Measurements from ENCODE around the gene PTEN.

Gene PTEN

DNA sequence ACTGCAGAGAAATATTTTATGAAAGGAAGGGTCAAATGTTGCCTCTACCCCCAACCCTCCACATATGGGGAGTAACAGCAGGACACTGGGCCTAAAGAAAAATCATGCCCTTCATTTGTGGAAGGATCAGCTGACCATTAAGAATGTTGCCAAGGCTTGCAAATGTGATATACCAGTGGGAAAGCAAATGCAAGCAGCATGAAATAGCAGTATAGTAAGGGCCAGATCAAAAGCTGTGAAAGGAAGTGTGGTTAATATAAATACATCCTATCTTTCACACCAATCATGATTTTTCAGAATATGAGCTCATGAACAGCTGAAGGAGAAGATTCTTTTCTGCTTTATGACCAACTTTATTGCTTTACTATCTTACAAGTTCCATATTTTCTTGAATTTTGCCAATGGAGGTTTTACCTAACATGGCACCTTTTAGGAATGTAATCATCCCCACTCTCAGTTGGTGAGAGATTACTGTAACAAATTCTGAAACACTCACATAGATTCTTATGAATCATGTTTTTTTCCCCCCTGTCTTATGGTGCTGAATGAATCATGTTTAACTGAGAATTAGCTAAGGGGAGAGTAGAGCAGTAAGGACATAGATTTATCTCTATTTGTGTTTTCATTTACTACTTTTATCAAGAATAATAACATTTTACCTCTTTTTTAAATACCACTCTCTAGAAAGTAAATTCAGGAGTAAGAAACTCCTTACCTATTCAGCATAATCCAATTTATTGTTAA, 33.3 kb upstream of the PTEN start:
- H3K27ac ChIP-seq = no peak overlapping the region
- H3K4me3 ChIP-seq = no peak overlapping the region
- H3K36me3 ChIP-seq = no peaks in the 10 kb centered on the region
- H4K20me1 ChIP-seq = no peaks in the 10 kb centered on the region
- no peak for TF ChIP-seq Cebpa-rat (IDR thresholded peaks at IDR 0.05)
- no peak overlapping the region for H3K9ac ChIP-seq
- no peaks in the 10 kb centered on the region for H3K4me1 ChIP-seq
- no peaks in the 10 kb centered on the region for H3K27me3 ChIP-seq
- no peak overlapping the region for H3K4me2 ChIP-seq
- H3K9me3 ChIP-seq = no peaks in the 10 kb centered on the region

DNA sequence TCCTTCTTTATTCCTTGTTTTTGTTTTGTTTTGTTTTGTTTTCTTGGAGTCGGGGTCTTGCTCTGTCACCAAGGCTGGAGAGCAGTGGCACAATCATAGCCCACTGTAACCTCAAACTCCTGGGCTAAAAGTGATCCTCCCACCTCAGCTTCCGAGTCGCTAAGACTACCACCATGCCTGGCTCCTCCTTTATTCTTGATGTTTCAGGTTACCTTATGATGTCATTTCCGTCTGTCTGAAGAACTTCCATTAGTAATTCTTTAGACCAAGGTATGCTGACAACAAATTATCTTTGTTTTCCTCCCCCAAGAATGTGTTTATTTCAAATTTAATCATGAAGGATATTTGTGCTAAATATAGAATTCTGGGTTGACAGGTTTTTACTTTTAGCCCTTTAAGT, 27.3 kb upstream of the PTEN start:
- Histone ChIP-seq H3K4me3 (no peak overlapping the region), H4K20me1 (no peaks in the 10 kb centered on the region), H3K36me3 (no peaks in the 10 kb centered on the region), H3K4me1 (no peaks in the 10 kb centered on the region), H3K9ac (no peak overlapping the region), H3K9me3 (no peaks in the 10 kb centered on the region), H3K27ac (no peak overlapping the region), H3K4me2 (no peak overlapping the region), H3K27me3 (no peaks in the 10 kb centered on the region)
- no peak for TF ChIP-seq Cebpa-rat (IDR thresholded peaks at IDR 0.05)

DNA sequence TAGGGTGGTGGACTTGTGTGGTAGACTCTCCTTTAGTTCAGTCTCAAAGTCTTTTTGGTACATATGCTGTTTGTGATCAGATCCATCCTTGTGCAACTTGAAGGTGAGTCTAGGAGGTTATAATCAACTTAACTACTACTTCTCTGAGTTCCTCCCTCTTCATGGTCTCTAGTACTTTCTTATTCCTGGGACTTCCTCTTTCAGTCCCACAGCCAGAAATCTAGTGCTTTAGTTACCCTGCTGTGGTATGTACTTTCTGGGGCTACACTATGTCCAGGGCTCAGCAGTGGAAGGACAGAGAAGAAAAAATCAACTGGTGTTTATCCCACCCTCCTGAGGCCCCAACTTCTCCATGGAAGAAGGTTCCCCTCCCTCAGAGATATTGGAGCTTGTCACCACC, 26.0 kb upstream of the PTEN start:
- TF ChIP-seq Cebpa-rat (IDR thresholded peaks at IDR 0.05) = no peak
- Histone ChIP-seq H3K36me3 (no peaks in the 10 kb centered on the region), H3K27me3 (no peaks in the 10 kb centered on the region), H3K27ac (no peak overlapping the region), H4K20me1 (no peaks in the 10 kb centered on the region), H3K4me1 (no peaks in the 10 kb centered on the region), H3K4me3 (no peak overlapping the region), H3K4me2 (no peak overlapping the region), H3K9me3 (no peaks in the 10 kb centered on the region), H3K9ac (no peak overlapping the region)

DNA sequence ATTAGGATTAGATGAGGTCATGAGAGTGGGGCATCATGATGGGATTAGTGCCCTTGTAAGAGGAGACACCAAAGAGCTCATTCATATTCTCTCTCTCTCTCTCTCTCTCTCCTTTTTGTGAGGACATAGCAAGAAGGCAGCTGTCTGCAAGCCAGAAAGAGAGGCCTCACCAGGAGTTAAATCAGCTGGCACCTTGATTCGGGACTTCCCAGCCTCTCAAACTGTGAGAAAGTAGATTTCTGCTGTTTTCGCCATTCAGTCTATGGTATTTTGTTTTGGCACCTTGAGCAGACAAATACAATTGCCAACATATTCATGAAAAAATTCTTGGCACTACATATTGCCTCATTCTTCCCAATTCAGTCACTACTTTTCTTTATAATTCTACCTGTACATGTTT, 24.8 kb upstream of the PTEN start:
- Histone ChIP-seq H3K9ac (no peak overlapping the region), H3K27ac (no peak overlapping the region)
- TF ChIP-seq Cebpa-rat (IDR thresholded peaks at IDR 0.05) = no peak

DNA sequence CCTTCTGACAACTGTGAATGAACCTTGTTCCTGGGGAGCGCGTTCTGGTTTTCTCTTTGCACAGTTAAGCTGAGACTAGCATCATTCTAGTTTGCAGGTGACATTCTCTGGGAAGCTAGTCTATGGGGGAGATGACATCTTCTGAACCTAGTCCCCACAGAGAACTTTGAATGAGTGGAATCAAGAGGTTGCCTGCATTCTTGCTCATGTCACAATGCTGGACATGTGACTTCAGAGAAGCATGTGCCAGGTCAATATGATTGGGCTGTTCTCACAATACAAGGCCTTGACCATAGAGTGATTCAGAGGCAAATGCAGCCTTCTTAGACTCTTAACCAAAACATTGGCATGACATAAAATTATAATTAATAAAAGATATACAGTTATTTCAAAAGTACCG, 22.2 kb upstream of the PTEN start:
- H3K4me2 ChIP-seq = no peak overlapping the region
- no peak overlapping the region for H3K4me3 ChIP-seq
- H4K20me1 ChIP-seq = no peaks in the 10 kb centered on the region
- no peaks in the 10 kb centered on the region for H3K36me3 ChIP-seq
- H3K27ac ChIP-seq = no peak overlapping the region
- H3K9me3 ChIP-seq = no peaks in the 10 kb centered on the region
- peaks cover 5% of the 10 kb centered on the region; the same call in 1 of the 2 replicates for H3K4me1 ChIP-seq
- no peak overlapping the region for H3K9ac ChIP-seq
- no peak for TF ChIP-seq Cebpa-rat (IDR thresholded peaks at IDR 0.05)
- no peaks in the 10 kb centered on the region for H3K27me3 ChIP-seq

More for the DNA sequence above, 24.8 kb upstream of the PTEN start:
- no peak overlapping the region for H3K4me2 ChIP-seq
- H3K9me3 ChIP-seq = no peaks in the 10 kb centered on the region
- H3K4me3 ChIP-seq = no peak overlapping the region
- no peaks in the 10 kb centered on the region for H3K27me3 ChIP-seq
- H3K4me1 ChIP-seq = peaks cover 5% of the 10 kb centered on the region; the same call in 1 of the 2 replicates
- H3K36me3 ChIP-seq = no peaks in the 10 kb centered on the region
- H4K20me1 ChIP-seq = no peaks in the 10 kb centered on the region

DNA sequence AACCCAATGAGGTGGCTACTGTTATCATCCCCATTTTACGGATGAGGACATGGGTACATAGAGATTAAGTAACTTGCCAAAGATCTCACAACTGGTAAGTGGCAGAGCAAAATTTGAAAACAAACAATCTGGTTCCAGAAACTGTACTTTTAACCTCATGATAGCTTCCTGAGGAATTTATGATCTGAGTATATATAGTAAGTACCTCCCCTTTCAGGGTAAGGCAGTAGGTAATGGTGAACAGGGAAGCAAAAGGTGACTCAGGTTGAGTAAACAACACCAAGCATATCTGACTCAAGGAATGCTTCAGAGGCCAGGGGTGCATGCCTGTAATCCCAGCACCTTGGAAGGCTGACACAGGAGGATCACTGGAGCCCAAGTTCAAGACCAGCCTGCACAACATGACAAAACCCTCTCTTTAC, 21.2 kb upstream of the PTEN start:
- Histone ChIP-seq H3K4me2 (no peak overlapping the region), H3K4me1 (peaks cover 5% of the 10 kb centered on the region; the same call in 1 of the 2 replicates), H3K9ac (no peak overlapping the region), H3K9me3 (no peaks in the 10 kb centered on the region), H3K4me3 (no peak overlapping the region), H4K20me1 (no peaks in the 10 kb centered on the region), H3K27me3 (no peaks in the 10 kb centered on the region), H3K27ac (0 out of 2 replicates have a peak overlapping the region, but pooled peaks have one; percentile 3), H3K36me3 (no peaks in the 10 kb centered on the region)
- no peak for TF ChIP-seq Cebpa-rat (IDR thresholded peaks at IDR 0.05)

DNA sequence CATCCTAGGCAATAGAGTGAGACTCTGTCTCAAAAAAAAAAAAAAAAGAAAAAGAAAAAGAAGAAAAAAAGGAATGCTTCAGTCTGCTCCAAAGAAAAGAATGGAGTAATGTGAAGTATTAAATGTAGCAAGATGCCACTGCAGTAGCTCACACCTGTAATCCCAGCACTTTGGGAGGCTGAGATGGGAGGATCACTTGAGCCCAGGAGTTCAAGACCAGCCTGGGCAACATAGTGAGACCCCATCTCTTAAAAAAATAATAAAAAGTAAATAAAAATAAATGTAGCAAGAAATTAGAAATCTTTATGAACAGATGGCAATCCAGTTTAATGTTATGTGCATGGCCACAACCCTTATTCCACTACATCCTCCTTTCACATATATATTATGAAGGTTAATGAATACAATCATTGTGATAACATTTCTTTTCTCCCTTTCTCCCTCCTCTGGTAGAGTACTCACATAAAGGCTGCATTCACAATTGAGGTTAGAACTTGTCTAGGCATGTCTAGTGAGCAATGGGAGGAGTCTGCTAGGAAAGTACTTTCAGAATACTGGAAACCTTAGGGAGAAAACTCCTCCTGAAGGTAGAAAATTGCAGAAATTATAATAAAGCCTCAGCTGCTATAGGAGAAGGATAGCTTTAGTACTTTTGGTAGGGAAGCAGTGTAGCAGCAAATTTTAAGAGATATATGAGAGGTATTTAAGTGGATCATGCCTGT, 20.5 kb upstream of the PTEN start:
- Histone ChIP-seq H3K36me3 (no peaks in the 10 kb centered on the region), H4K20me1 (no peaks in the 10 kb centered on the region), H3K4me3 (no peak overlapping the region), H3K27ac (peak overlapping the region; percentile 35; the same call in 1 of the 2 replicates), H3K4me2 (no peak overlapping the region), H3K27me3 (no peaks in the 10 kb centered on the region), H3K9me3 (no peaks in the 10 kb centered on the region), H3K4me1 (peaks cover 5% of the 10 kb centered on the region; the same call in 1 of the 2 replicates), H3K9ac (no peak overlapping the region)
- TF ChIP-seq Cebpa-rat (IDR thresholded peaks at IDR 0.05) = no peak

DNA sequence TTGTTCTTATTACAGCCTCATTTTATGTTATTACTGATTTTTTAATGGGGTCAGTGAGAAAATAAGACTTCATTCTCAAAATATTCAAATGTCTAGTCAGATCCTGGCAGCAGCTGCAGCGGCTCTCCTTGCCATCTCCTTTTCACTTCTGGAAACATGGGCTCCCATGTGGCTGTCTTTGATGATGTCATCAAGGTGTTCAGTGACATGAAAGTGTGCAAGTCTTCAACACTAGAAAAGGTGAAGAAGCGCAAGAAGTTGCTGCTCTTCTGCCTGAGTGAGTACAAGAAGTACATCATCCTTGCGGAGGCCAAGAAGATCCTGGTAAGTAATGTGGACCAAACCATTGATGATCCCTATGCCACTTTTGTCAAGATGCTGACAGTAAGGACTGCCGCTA, 19.7 kb upstream of the PTEN start:
- Histone ChIP-seq H3K4me2 (no peak overlapping the region), H3K27me3 (no peaks in the 10 kb centered on the region), H3K9ac (no peak overlapping the region), H3K27ac (peak overlapping the region; percentile 35; the same call in 1 of the 2 replicates), H4K20me1 (no peaks in the 10 kb centered on the region), H3K9me3 (no peaks in the 10 kb centered on the region), H3K36me3 (no peaks in the 10 kb centered on the region), H3K4me1 (peaks cover 5% of the 10 kb centered on the region; the same call in 1 of the 2 replicates), H3K4me3 (no peak overlapping the region)
- no peak for TF ChIP-seq Cebpa-rat (IDR thresholded peaks at IDR 0.05)

DNA sequence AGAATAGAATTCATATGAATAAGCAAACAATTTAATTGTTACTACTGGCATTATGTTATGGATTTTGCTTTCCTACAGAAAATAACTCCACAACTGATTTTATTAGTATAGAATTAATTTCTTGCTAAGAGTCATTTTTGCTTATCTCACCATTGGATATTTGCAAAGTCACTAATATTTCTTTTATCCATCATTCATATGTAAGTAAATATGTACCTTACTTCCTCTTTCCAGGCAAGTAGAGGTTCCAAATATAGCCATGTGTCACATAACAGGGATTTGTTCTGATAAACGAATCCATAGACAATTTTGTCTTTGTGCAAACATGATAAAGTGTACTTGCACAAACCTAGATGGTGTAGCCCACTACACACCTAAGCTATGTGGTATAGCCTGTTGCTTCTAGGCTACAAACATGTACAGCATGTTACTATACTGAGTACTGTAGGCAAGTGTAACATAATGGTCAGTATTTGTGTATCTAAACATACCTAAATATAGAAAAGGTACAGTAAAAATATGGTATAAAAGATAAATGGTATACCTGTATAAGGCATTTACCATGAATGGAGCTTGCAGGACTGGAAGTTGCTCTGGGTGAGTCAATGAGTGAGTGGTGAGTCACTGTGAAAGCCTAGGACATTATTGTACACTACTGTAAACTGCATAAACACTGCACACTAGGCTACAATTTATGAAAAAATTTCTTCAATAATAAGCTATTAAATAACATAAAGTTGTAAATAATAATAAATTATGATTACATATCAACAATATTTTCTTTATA, 18.4 kb upstream of the PTEN start:
- Histone ChIP-seq H3K4me3 (no peak overlapping the region), H3K27ac (no peak overlapping the region), H3K4me2 (no peak overlapping the region), H3K9ac (no peak overlapping the region), H4K20me1 (no peaks in the 10 kb centered on the region), H3K27me3 (no peaks in the 10 kb centered on the region), H3K4me1 (peaks cover 6% of the 10 kb centered on the region), H3K36me3 (no peaks in the 10 kb centered on the region), H3K9me3 (no peaks in the 10 kb centered on the region)
- TF ChIP-seq Cebpa-rat (IDR thresholded peaks at IDR 0.05) = no peak
